Kidney capillary endothelial cell (primary cell): Measurements from ENCODE around the gene SPATA20.

ENCODE experiments used
- DNase-seq: peaks from one replicate; pipeline ENCODE4 v3.0.0-alpha.2; 2018; ENCODE audit warnings: low spot score

SPATA20 gene

DNA sequence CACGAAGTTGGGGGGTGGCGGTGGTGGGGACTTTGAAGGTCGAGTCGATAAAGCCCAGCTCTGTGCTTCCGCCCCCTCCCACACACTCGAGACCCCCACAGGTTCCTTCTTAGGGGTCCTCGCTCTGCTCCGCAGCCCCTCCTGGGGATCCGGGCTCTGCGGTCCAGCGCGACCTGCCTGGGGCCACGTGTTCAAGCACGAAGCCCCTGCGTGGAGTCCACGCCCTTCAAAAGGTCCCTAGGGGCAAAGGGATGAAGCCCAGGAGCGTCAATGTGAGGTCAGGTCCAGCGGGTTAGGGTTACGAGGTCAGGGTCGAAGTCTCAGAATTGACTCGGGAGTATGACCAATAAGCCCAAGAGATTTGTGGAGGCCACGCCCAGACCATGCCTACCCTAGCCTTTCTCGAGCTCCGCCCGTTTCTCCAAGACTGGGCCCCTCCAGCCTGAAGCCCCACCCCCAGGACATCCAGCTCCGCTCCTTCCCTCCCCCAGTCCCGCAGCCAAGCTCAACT, 12.8 kb downstream of the SPATA20 start:
- no peak for DNase-seq

DNA sequence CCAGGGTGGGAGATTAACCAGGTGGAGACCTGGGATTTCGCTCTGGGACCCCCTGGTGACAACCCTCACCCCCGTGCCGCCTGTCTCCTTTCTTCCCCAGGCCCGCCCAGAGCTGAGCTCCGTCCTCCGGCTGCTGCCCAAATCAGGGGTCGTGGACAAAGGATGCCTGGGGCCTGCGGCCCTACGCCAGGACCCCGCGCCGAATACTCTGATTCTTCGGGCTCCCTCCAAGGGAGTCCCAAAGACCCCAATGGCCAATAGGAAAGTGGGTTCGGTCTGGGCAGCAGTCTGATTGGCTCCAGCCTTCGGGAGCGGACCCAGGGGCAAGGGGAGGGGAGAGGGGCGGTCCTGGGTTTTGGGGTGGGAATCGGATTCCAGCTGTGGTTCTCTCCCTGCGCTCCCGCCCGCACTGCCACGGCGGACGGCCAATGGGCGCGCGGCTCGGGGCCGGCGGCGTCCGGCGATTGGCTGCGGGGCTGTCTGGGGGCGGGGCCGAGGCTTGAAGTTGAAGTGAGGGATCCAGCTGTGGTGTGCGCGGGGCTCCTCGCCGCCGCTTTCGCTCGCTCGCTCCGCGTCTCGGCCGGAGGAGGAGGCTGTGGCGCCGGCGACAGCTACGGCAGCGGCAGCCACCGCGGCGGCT, 13.3 kb downstream of the SPATA20 start, which contains the start of gene CACNA1G:
CACNA1G (plus strand) TSS at position 531 of the 640 bp plus-strand sequence. CDS start 745 bp downstream, outside the sequence.
- peak; percentile 69 for DNase-seq

DNA sequence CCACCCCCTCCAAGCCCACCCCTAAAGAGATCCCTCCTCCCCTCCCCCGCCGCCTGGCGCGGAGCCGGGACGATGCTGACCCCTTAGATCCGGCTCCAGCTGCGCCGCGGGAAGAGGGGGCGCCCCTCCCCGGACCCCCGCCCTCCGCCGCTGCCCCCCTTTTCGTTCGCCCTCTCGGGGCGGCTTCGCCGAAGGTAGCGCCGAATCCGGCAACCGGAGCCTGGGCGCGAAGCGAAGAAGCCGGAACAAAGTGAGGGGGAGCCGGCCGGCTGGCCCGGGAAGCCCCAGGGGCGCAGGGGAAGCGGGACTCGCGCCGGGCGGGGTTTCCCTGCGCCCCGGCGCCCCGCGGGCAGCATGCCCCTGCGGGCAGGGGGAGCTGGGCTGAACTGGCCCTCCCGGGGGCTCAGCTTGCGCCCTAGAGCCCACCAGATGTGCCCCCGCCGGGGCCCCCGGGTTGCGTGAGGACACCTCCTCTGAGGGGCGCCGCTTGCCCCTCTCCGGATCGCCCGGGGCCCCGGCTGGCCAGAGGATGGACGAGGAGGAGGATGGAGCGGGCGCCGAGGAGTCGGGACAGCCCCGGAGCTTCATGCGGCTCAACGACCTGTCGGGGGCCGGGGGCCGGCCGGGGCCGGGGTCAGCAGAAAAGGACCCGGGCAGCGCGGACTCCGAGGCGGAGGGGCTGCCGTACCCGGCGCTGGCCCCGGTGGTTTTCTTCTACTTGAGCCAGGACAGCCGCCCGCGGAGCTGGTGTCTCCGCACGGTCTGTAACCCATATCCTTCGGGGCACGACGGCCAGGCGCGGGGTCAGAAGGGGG, 14.2 kb downstream of the SPATA20 start:
- no peak for DNase-seq

DNA sequence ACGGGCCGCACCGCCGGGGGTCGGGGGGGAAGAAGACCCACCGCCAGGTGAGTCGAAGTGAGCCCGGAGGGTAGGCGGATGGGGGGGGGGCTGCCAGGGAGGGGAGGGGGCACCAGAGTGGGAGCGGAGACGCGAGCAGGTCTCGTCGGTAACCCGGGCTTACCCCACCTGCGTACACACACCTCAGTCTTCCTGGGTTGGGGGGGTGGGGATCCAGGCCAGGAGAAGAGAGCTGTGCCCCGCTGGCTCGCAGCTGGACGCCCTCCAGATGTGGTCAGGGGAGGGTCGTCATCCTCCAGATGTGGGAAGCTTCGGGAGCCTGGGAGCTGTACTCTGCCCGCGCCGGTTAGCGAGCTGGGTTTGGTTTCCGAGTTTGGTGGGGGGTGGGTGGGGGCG, 14.8 kb downstream of the SPATA20 start:
- DNase-seq: no peak

DNA sequence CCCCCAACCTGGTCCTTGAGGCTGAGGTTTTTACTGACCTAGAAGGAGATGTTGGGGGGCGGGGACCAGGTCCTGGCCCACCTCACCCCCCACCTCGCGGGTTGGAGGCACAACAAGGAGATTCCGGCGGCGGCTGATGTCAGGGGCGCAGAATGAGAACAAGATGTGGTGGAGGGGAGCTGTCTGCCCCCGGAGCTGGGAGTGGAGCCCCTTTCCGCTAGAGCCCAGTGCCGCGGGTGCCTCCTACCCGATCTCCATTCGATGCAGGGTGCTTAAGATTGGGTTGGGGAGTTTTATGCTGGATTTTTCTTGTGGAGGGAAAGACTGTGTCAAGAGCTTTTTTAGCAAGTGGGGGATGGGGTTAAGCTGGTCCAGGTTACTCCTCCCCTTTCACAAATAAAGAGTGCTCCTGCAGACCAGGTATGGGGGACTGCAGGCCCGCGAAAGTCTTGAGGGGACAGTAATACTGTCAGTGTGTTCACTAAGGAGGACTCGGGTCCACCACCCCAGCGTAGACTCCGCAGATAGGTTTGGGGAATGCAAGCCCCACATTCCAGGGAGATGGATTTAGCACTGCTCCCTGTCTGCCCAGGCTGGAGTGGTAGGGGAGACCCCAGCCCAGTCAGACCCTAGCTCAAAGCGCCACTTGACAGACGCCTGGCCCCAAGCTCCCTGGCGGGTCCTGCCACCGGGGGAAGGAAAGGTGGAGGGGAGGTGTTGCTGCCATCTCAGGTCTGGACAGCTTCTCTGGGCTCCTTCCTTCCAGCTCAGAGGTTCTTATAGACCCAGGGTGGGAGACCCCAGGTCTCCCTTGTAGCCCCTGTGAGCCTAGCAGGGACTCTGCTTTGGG, 15.5 kb downstream of the SPATA20 start:
- DNase-seq: no peak

DNA sequence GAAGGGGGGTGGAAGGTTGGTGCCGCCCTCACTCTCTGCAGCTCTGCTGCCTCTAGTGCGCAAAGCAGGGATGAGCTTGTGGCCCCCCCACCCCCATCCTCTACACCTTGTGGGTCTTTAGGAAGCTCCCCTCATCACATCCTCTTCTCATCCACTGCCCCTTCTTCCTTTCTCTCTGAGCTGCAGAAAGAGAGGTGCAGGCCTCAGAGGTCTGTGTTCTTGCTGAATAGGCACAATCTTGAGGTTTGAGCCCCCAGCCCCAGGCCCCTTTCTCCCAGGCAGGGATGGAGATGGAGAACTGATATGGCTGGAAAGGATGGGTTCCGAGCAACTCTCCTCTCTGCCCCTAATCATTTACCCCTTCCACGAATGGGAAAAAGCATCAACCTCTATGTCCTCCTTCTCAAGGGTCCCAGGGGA, 16.1 kb downstream of the SPATA20 start:
- DNase-seq: no peak

DNA sequence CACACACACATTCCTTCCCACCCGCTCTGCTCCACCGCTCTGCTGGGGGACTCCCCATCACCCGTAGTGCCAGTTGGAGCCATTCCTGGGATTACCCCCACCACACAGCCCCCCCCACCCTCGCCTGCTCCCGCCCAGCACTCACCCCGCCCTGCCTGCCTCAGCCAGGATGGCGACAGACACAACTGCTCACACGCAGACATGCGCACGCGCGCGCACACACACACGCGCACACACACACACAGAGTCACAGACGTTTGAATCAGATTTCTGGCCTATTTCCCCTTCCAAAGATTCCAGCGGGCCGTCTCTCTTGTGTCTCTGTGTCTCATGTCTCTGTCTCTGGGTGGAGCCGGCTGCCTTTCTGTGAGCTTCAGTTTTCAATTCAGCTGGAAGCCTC, 17.9 kb downstream of the SPATA20 start:
- peak; percentile 18 for DNase-seq

DNA sequence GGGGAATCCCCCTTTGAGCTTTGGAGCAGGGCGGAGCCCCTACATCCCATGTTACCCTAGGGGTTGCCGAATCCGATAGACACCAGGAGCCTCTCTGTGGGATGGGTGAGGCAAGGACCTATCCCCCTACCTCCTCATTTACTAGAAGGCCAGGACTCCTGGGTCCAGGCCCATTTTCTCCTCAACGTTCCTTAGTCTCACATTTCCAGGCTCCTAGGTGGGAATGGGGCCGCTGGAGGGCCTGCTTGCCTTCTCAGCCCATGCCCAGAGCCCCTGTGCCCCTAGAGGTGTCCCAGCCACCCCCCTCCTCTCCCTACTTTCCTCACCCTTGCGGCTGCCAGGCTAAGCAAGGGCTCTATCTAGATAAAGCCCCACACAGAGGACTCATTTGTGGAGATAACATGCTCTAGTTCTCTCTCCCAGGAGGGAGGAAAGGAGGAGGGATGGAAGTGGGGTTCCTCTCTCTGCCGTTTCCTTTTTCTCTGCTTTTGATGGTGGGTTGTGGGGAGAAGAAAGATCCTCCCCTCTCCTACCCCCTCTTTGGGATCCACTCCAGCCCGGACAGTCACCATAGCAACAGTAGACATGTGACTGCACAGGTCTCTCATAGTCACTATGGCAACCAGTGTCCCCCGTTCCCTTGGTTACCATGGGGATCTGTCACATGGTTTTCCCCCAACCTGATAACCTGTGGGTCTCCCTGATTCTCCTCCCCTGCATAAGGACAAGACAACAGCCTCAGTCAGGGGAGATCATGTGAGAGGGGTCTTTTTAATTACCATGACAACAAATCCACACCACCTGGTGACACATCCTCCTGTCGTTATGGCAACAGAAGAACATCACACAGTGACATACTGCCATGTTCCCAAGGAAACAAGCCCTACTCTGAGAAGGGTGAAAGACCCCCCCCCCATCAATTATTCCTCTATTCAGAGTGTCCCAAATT, 18.7 kb downstream of the SPATA20 start:
- DNase-seq: no peak

DNA sequence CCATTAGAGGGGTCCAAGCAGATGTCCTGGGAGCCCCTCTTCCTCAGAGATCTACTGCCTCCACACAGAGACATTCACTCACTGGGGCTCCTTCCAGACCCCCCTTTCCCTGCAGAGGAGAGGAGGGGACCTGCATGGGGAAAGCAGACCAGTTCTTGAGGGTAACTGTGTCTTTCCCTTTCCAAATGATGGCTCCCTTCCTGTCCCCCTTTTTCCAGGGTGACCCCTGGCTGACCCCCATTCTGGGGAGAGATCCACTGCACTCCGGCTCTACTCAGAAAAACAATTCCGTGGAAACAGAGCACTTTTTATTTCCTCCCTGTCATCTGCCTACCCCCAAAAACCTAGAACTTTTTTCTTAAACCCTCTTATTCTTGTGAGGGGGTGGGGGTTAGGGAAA, 19.9 kb downstream of the SPATA20 start:
- no peak for DNase-seq

DNA sequence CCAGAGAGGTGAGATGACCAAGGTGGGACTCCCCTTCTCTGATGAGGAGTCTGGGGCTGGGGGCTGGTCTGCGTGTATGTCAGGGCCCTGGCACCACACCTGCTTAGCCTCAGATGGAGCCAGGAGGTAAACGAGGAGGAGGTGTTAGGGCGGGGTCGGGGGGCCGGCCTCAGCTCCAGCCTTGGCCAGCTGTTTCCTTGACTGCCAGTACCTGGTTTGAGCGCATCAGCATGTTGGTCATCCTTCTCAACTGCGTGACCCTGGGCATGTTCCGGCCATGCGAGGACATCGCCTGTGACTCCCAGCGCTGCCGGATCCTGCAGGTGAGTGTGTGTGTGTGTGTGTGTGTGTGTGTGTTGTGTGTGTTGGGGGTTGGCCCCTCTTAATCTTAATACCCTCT, 21.7 kb downstream of the SPATA20 start:
- no peak for DNase-seq

DNA sequence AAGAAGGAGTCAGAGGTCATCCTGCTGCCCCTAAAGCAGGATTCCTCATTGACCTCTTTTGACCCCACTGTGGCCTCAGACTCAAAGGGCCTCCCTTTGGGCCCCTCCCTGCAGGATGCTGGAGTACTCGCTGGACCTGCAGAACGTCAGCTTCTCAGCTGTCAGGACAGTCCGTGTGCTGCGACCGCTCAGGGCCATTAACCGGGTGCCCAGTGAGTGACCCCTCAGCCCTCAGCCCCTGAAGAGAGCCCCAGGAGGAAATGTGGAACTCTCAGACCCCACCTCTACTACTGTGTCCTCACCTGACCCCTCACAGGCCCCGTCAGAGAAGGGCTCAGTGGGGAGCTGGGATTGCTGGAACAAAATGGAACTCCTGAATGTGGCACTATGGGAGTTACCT, 22.6 kb downstream of the SPATA20 start:
- DNase-seq: no peak

DNA sequence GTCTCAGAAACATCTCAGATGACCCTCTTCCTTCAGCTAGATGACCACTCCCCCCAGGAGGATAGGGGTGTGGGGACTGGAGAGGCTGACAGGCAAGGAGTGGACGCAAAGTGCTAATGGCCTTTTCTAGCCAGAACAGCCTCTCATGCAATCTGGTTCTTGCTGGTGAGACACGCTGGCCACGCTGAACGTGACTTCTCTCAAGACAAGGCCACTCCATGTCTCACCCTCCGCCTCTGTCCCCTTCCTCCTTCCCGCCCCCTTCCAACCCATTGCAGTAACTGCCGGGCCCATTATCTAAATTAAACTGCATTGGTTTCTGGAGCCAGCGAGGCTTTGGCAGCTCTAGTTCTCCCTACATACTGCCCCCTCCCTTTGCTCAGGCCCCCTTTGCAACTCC, 23.1 kb downstream of the SPATA20 start:
- DNase-seq: no peak

DNA sequence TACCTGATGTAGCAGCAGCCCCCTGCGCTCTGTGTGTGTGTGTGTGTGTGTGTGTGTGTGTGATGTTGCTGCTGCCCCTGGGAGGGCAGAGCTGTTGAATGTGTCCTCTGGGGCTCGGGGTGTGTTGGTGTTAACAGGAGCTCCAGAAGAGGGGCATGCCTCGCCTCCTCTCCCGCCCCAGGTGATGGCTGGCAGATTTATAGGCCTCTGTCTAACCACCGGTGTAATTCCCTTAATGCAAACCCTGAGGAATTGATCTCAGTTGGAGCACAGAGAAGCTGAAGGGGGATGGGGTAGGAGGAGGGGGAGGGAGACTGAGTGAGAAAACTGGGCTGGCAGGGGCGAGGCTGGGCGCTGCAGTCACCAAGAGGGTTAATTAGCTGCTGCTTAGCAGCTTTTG, 23.6 kb downstream of the SPATA20 start:
- DNase-seq: no peak

DNA sequence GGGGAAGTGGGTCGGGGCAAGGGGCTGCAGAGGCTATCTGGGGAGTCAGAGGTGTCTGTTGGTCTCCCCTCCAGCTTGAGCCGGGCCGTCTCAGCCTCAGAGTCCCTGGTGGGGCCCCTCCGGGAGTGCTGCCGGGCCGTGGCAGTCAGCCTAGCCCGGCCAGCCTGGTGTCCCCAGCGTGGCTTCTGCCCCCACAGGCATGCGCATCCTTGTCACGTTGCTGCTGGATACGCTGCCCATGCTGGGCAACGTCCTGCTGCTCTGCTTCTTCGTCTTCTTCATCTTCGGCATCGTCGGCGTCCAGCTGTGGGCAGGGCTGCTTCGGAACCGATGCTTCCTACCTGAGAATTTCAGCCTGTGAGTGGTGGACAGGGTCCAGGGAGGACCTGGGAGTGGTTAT, 24.7 kb downstream of the SPATA20 start:
- no peak for DNase-seq

DNA sequence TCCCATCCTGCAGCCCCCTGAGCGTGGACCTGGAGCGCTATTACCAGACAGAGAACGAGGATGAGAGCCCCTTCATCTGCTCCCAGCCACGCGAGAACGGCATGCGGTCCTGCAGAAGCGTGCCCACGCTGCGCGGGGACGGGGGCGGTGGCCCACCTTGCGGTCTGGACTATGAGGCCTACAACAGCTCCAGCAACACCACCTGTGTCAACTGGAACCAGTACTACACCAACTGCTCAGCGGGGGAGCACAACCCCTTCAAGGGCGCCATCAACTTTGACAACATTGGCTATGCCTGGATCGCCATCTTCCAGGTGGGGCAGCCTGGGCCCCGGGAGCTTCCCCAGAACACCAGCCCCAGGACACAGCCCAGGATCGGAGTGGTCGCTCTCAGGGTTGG, 25.6 kb downstream of the SPATA20 start:
- no peak for DNase-seq

DNA sequence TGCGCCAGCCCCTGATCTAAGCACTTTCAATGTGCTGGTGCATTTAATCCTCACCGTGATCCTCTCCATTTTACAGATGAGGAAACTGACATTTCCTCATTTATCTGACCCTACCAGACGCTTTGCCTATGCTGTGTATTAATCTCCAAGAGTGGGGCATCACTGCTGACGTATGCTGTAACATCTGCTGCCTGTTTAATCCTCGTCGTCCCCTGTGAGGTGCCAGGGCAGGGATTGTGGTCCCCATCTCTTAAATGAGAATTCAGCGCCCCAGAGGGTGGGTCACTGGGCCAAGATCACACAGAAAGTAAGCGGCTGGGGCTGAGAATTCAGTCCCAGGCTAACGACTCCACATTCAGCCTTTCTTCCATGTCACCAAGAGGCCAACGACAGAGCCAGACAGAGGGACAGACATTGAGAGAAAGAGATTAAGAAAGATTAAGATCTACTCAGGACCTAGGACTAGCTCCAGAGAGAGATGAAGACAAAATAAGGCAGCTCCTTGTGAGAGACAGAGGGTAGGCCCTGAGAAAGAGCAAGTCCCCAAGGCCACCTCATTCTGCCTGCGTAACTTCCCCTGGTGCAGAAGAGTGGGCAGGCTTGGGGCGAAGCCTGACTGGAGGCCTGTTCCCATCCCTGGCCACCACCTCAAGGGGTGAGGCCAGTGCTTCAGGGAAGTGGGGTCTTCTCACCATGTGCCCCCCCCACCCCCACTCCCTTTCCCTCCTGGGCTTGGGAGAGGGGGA, 27.1 kb downstream of the SPATA20 start:
- DNase-seq: no peak

DNA sequence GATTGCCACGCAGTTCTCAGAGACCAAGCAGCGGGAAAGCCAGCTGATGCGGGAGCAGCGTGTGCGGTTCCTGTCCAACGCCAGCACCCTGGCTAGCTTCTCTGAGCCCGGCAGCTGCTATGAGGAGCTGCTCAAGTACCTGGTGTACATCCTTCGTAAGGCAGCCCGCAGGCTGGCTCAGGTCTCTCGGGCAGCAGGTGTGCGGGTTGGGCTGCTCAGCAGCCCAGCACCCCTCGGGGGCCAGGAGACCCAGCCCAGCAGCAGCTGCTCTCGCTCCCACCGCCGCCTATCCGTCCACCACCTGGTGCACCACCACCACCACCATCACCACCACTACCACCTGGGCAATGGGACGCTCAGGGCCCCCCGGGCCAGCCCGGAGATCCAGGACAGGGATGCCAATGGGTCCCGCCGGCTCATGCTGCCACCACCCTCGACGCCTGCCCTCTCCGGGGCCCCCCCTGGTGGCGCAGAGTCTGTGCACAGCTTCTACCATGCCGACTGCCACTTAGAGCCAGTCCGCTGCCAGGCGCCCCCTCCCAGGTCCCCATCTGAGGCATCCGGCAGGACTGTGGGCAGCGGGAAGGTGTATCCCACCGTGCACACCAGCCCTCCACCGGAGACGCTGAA, 28.7 kb downstream of the SPATA20 start:
- no peak for DNase-seq

DNA sequence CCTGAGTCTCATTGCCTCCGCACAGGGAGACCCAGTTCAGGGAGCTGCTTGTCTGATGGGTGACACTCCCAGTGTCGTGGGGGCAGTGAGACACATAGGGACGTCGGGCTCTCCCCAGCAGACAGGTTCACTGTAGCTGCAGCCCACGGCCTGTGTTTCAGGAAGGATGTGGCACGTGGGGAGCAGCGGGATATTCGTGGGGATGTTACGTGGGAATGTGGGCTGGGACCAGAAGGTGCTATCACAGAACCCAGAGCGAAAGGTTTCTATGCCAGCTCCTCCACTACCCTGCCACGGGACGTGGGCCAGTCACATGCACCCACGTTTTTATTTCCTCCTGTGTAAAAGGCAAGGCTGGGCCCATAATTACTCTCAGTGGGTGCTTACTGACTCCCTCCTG, 29.9 kb downstream of the SPATA20 start:
- DNase-seq: no peak

DNA sequence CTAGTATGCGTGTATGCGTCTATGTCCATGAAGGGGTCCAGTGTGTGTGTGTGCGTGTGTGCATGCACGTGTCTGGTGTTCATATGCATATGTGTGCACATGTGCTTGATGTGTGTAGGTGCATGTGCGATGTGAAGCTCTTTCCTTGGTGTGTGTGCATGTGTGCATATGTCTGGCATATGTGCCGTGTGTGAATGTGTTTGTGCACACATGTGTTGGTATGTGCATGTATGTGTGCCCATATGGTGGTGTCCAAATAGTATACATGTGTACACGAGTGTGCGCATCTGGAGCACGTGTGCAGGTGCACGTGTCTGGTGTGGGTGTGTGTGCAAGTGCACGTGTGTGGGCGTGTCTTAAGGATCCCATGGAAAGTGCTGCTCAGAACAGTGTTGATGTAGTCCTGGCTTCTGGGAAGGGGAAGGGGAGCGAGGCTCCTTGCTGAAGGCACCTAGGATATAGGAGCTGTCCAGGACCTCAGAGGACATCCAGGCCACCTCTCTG, 30.5 kb downstream of the SPATA20 start:
- no peak for DNase-seq

DNA sequence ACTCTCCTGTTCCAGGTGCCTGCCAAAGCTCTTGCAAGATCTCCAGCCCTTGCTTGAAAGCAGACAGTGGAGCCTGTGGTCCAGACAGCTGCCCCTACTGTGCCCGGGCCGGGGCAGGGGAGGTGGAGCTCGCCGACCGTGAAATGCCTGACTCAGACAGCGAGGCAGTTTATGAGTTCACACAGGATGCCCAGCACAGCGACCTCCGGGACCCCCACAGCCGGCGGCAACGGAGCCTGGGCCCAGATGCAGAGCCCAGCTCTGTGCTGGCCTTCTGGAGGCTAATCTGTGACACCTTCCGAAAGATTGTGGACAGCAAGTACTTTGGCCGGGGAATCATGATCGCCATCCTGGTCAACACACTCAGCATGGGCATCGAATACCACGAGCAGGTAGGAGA, 31.2 kb downstream of the SPATA20 start:
- DNase-seq: no peak
